T-helper 1 cell (primary cell): Measurements from ENCODE around the gene CCDC78.

Experiments used
- DNase-seq, 5 donors: peaks; one replicate each; pipeline ENCODE4 v3.0.0-alpha.2; 2012 to 2020

The CCDC78 gene

GRCh38 chr16:676913-677312 lies 49.3 kb downstream of the CCDC78 start:
- peak in 1 of 5 donors; percentile 45 for DNase-seq

- DNase-seq, result no peak
Observed at GRCh38 chr16:676565-676902, 49.7 kb downstream of the CCDC78 start.

GRCh38 chr16:675884-676564 lies 50.2 kb downstream of the CCDC78 start:
- DNase-seq, result no peak

GRCh38 chr16:674968-675883 lies 51.0 kb downstream of the CCDC78 start, which contains the start of gene RHBDL1:
TSS of gene RHBDL1 (plus strand) at chr16:675671. CDS start at chr16:675791, 120 bp downstream.
- no peak for DNase-seq

GRCh38 chr16:674214-674881 lies 51.9 kb downstream of the CCDC78 start:
- DNase-seq, result no peak

- DNase-seq, result no peak
Observed at GRCh38 chr16:673399-673991, 52.7 kb downstream of the CCDC78 start.

- DNase-seq, result no peak
Observed at GRCh38 chr16:672851-673250, 53.4 kb downstream of the CCDC78 start.
